Hepatocyte (in vitro differentiated cells): ENCODE measurements around the gene UQCC2.

Source experiments
- EZH2 ChIP-seq: fragments of 200-600 bp; sonication (generic); IDR thresholded peaks from 2 replicates; pipeline ENCODE4 v1.6.1; 2016; ENCODE audit warnings: antibody characterized with exemption, mild to moderate bottlenecking, borderline replicate concordance
- TF ChIP-seq, protein P1 (sequence below): fragments of 200-600 bp; sonication (generic); IDR thresholded peaks from 2 replicates; pipeline ENCODE4 v1.5.1; 2016; ENCODE audit warnings: antibody characterized with exemption, mild to moderate bottlenecking; ENCODE audit not compliant: poor library complexity

DNA sequence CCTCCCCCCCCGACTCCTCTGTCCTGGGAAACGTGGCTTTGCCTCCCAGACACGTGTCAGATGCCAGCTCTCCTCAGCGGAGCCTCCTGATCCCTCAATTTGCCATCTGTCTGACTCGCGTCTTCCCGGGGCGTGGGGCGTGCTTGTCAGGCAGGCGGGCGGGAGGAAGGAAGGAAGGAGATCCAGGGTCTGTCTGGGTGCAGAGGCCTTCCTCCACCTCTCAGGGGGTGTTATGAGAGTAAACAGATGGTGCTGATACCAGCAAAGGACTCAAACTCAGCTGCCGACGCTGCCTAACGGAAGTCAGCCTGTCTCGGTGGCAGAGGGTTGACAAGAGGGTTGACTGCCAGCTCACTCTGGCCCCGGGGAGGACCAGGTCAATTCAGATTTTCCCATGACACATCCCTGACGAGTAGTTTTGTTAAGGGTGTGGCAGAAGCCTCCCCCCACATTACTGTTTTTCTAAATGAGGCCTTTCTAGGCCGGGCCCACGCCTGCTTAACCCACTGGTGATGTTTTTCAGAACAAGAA lies 17.0 kb downstream of the UQCC2 start:
- TF ChIP-seq, protein P1, sequence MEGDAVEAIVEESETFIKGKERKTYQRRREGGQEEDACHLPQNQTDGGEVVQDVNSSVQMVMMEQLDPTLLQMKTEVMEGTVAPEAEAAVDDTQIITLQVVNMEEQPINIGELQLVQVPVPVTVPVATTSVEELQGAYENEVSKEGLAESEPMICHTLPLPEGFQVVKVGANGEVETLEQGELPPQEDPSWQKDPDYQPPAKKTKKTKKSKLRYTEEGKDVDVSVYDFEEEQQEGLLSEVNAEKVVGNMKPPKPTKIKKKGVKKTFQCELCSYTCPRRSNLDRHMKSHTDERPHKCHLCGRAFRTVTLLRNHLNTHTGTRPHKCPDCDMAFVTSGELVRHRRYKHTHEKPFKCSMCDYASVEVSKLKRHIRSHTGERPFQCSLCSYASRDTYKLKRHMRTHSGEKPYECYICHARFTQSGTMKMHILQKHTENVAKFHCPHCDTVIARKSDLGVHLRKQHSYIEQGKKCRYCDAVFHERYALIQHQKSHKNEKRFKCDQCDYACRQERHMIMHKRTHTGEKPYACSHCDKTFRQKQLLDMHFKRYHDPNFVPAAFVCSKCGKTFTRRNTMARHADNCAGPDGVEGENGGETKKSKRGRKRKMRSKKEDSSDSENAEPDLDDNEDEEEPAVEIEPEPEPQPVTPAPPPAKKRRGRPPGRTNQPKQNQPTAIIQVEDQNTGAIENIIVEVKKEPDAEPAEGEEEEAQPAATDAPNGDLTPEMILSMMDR: no peak
- no peak for TF ChIP-seq EZH2
